ENCODE results near the gene ARCN1. TPM values are rescaled to one million over a fixed set of nuclear protein-coding genes. Genes with fewer than 3 reads are reported as not detected.

Gene ARCN1
- total and polyA plus RNA-seq, 3 donors from 2014 or later = 107 to 128 (median 107) TPM

GRCh38 chr11:118533769-118534729 lies 38.2 kb upstream of the ARCN1 start:
- Histone ChIP-seq H3K27ac (no peak overlapping the region), H3K27me3 (no peaks in the 10 kb centered on the region), H3K9me3 (no peaks in the 10 kb centered on the region), H3K4me3 (no peak overlapping the region), H3K36me3 (ENCODE audit: low read depth, missing control alignments) (no peaks in the 10 kb centered on the region), H3K4me1 (peaks cover 15% of the 10 kb centered on the region)
- TF ChIP-seq POLR2A (IDR thresholded peaks at IDR 0.05) (no peak), CTCF (IDR thresholded peaks at IDR 0.05) (no peak)
- WGBS, 2 donors = 74 to 79% methylated on average over 15 to 25 of the region's 27 CpGs
- DNase-seq = peak; percentile 50
- intact Hi-C loops (cut with DNase I; ENCODE audit: low total_unique reads) = no loop called here

GRCh38 chr11:118535261-118535660 lies 36.9 kb upstream of the ARCN1 start:
- Histone ChIP-seq H3K4me3 (no peak overlapping the region), H3K9me3 (no peaks in the 10 kb centered on the region), H3K27ac (no peak overlapping the region), H3K4me1 (peaks cover 6% of the 10 kb centered on the region), H3K27me3 (no peaks in the 10 kb centered on the region), H3K36me3 (ENCODE audit: low read depth, missing control alignments) (no peaks in the 10 kb centered on the region)
- TF ChIP-seq POLR2A (IDR thresholded peaks at IDR 0.05) = no peak
- TF ChIP-seq CTCF (IDR thresholded peaks at IDR 0.05) = no peak
- no peak for DNase-seq
- WGBS, 2 donors = 78 to 85% methylated on average over 7 to 9 of the region's 9 CpGs
- intact Hi-C loops (cut with DNase I; ENCODE audit: low total_unique reads) = no loop called here

GRCh38 chr11:118536726-118537125 lies 35.5 kb upstream of the ARCN1 start:
- no peaks in the 10 kb centered on the region for H3K36me3 ChIP-seq (ENCODE audit: low read depth, missing control alignments)
- TF ChIP-seq CTCF (IDR thresholded peaks at IDR 0.05) = no peak
- TF ChIP-seq POLR2A (IDR thresholded peaks at IDR 0.05) = no peak
- no peaks in the 10 kb centered on the region for H3K9me3 ChIP-seq
- no peak for DNase-seq
- WGBS, 2 donors = 91 to 96% methylated on average over 5 of the region's 5 CpGs
- H3K4me1 ChIP-seq = peaks cover 3% of the 10 kb centered on the region
- no peaks in the 10 kb centered on the region for H3K27me3 ChIP-seq
- no peak overlapping the region for H3K27ac ChIP-seq
- H3K4me3 ChIP-seq = no peak overlapping the region
- intact Hi-C loops (cut with DNase I; ENCODE audit: low total_unique reads) = no loop called here

DNA sequence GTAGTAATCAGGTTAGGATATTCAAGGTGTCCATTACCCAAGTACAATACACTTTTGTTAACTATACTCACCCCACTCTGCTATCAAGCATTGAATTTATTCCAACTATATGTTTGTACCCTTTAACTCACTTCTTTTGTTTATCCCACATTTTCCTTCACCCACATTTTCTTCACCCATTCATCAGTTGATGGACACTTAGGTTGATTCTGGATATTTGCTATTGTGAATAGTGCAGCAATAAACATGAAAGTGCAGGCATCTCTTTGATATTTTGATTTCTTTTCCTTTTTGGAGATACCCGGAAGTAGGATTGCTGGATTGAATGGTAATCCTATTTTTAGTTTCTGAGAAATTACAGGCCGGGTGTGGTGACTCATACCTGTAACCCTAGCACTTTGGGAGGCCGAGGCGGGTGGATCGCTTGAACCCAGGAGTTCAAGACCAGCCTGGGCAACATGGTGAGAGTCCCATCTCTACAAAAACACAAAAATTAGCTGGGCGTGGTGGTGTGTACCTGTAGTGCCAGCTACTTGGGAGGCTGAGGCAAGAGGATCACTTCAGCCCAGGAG lies 34.7 kb upstream of the ARCN1 start:
- intact Hi-C loops (cut with DNase I; ENCODE audit: low total_unique reads) = no loop called here
- no peaks in the 10 kb centered on the region for H3K4me1 ChIP-seq
- H3K27me3 ChIP-seq = no peaks in the 10 kb centered on the region
- H3K9me3 ChIP-seq = no peaks in the 10 kb centered on the region
- 91 to 95% methylated on average over 6 of the region's 6 CpGs for WGBS, 2 donors
- H3K36me3 ChIP-seq (ENCODE audit: low read depth, missing control alignments) = no peaks in the 10 kb centered on the region
- no peak overlapping the region for H3K4me3 ChIP-seq
- no peak for TF ChIP-seq CTCF (IDR thresholded peaks at IDR 0.05)
- TF ChIP-seq POLR2A (IDR thresholded peaks at IDR 0.05) = no peak
- DNase-seq = no peak
- no peak overlapping the region for H3K27ac ChIP-seq

Data from testis (tissue), 3 donors.